PC-3 (cell line): ENCODE results near the gene SRD5A3. TPM values are rescaled to one million over a fixed set of nuclear protein-coding genes. Genes with fewer than 3 reads are reported as not detected.

Source experiments
- ATAC-seq: fragments of 200-7000 bp; cut with Tn5 transposase; 2 replicates; pipeline ENCODE4 v1.9.1; 2020; ENCODE audit warnings: mild to moderate bottlenecking, moderate library complexity
- BruUV-seq: library from RNA; stranded (reverse); fragments of 400-500 nt; replicated peaks from 2 replicates; lab custom pipeline; 2021; lab: Mats Ljungman, UMichigan
- CTCF ChIA-PET: fragments of 300-600 bp; sonication (Branson Sonifier 250); formaldehyde crosslinking; loops from one replicate; lab custom pipeline; 2022; ENCODE audit warnings: antibody characterized with exemption; lab: Charles Lee
- POLR2A ChIA-PET: fragments of 300-600 bp; sonication (Branson Sonifier 250); formaldehyde crosslinking; loops from one replicate; lab custom pipeline; 2022; ENCODE audit warnings: antibody characterized with exemption; ENCODE audit not compliant: unreplicated experiment; lab: Charles Lee
- DNase-seq: peaks from one replicate; pipeline ENCODE4 v3.0.0-alpha.2; 2015
- H2AFZ ChIP-seq: fragments of 300-600 bp; sonication (generic); 2 replicates; pipeline ENCODE4 v1.6.0; 2016; ENCODE audit warnings: antibody characterized with exemption, low read length
- H3F3A ChIP-seq: fragments of 300-600 bp; sonication (generic); one replicate; pipeline ENCODE4 v1.6.0; 2017; ENCODE audit warnings: antibody characterized with exemption, low read length, control low read depth, mild to moderate bottlenecking; ENCODE audit not compliant: unreplicated experiment
- H3K27ac ChIP-seq: fragments of 300-600 bp; sonication (generic); 2 replicates; pipeline ENCODE4 v1.5.1; 2016; ENCODE audit warnings: mild to moderate bottlenecking, low read length
- H3K27me3 ChIP-seq: fragments of 300-600 bp; sonication (generic); 2 replicates; pipeline ENCODE4 v1.6.1; 2016; ENCODE audit warnings: low read length, mixed read lengths
- H3K36me3 ChIP-seq: fragments of 300-600 bp; sonication (generic); 2 replicates; pipeline ENCODE4 v1.6.1; 2016; ENCODE audit warnings: low read depth, mixed run types, low read length, mixed read lengths
- H3K4me1 ChIP-seq: fragments of 300-600 bp; sonication (generic); 2 replicates; pipeline ENCODE4 v1.5.1; 2016; ENCODE audit warnings: low read length; ENCODE audit not compliant: insufficient read depth
- H3K4me2 ChIP-seq: fragments of 300-600 bp; sonication (generic); 2 replicates; pipeline ENCODE4 v1.6.0; 2016; ENCODE audit warnings: low read length
- H3K4me3 ChIP-seq: fragments of 300-600 bp; sonication (generic); 2 replicates; pipeline ENCODE4 v1.5.1; 2016; ENCODE audit warnings: mild to moderate bottlenecking, low read length, mixed read lengths
- H3K79me2 ChIP-seq: fragments of 300-600 bp; sonication (generic); 2 replicates; pipeline ENCODE4 v1.6.1; 2017; ENCODE audit warnings: low read length, mixed read lengths
- H3K9ac ChIP-seq: fragments of 300-600 bp; sonication (generic); 2 replicates; pipeline ENCODE4 v1.6.0; 2016; ENCODE audit warnings: mild to moderate bottlenecking, low read length
- H3K9me2 ChIP-seq: fragments of 300-600 bp; sonication (generic); replicated peaks from 2 replicates; pipeline ENCODE4 v1.6.1; 2016; ENCODE audit warnings: mixed run types, low read length, mixed read lengths
- H3K9me3 ChIP-seq: fragments of 300-600 bp; sonication (generic); 2 replicates; pipeline ENCODE4 v1.6.1; 2016; ENCODE audit warnings: low read length, mixed read lengths
- H4K20me1 ChIP-seq: fragments of 300-600 bp; sonication (generic); 2 replicates; pipeline ENCODE4 v1.6.1; 2016; ENCODE audit warnings: low read length, mixed read lengths
- EZH2 ChIP-seq: fragments of 300-600 bp; sonication (generic); IDR thresholded peaks from one replicate; pipeline ENCODE4 v1.6.1; 2017; ENCODE audit warnings: antibody characterized with exemption, mild to moderate bottlenecking, low read length; ENCODE audit not compliant: unreplicated experiment
- EZH2phosphoT487 ChIP-seq: fragments of 300-600 bp; sonication (generic); IDR thresholded peaks from 2 replicates; pipeline ENCODE4 v1.6.1; 2018; ENCODE audit warnings: mild to moderate bottlenecking, antibody characterized with exemption, low read length, borderline replicate concordance
- intact Hi-C: fragments of 100-400 bp; cut with micrococcal nuclease; formaldehyde crosslinking; loops from 2 replicates; pipeline ENCODE4 v1.9.0; 2023
- total RNA-seq: library from RNA; depleted of rRNA; stranded (reverse); fragments of >200 nt; gene quantifications from 2 replicates; pipeline ENCODE4 v1.2.3, GENCODE V29; 2014
- TF ChIP-seq, protein P1 (sequence below): fragments of 300-600 bp; sonication (generic); conservative IDR thresholded peaks from 2 replicates; pipeline ENCODE4 v1.5.1; 2017; ENCODE audit warnings: antibody characterized with exemption, low read depth, mild to moderate bottlenecking, low read length

Gene SRD5A3
- total RNA-seq, 1 experiment from 2014 or later, result 15.2 TPM

DNA sequence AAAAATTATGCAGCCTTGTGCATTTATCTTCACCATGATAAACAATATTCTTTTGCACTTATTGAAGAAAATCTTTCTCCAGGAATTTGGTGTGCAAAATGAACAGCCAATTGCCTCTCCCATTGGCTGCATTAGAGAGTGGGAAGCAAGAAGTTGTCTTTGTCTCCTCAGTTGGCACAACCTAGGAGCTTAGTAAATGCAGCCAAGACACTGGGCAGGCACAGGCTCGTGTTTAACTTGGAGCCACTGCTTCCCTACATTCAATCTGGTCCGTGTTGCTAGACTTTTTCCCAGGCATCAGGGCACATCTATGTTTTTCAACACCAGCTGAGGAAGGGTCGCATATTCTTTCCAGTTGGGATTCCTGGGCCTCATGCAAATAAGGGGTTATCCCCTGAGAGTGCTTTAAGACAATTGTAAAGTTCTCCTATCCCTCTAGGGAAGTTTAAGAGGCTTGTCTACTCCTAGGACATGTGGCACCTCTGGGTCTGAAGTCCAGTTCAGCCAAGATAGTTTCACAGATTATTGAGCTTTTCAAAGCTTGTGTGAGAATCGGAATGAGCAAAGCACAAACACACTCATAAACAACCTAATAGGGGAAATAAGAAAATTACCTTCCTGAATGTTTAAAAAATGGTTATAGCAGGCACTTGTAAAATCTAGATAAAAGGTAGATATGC lies 31.8 kb upstream of the SRD5A3 start:
- Histone ChIP-seq H3K4me2 (no peak overlapping the region), H3K36me3 (no peaks in the 10 kb centered on the region), H3K9me2 (no peaks in the 10 kb centered on the region), H3K9me3 (no peaks in the 10 kb centered on the region), H3K27ac (no peak overlapping the region), H3K79me2 (no peaks in the 10 kb centered on the region), H2AFZ (no peak overlapping the region), H3K9ac (no peak overlapping the region), H3K4me1 (no peaks in the 10 kb centered on the region), H3K27me3 (no peaks in the 10 kb centered on the region), H3F3A (no peaks in the 10 kb centered on the region), H4K20me1 (no peaks in the 10 kb centered on the region), H3K4me3 (no peak overlapping the region)
- CTCF ChIA-PET, result interaction anchor here (1.0 kb wide), 1 partner anchor 235 kb away, joined by 5 read pairs; no protein-coding TSS in a partner anchor
- no TSS peak for BruUV-seq
- POLR2A ChIA-PET, result no interaction called here
- DNase-seq (no peak), ATAC-seq (no peak)
- intact Hi-C loops, result loop anchor here (5.0 kb wide), 1 partner anchor 992 kb away; no protein-coding TSS in a partner anchor
- TF ChIP-seq EZH2 (no peak), EZH2phosphoT487 (no peak)
- TF ChIP-seq, protein P1, sequence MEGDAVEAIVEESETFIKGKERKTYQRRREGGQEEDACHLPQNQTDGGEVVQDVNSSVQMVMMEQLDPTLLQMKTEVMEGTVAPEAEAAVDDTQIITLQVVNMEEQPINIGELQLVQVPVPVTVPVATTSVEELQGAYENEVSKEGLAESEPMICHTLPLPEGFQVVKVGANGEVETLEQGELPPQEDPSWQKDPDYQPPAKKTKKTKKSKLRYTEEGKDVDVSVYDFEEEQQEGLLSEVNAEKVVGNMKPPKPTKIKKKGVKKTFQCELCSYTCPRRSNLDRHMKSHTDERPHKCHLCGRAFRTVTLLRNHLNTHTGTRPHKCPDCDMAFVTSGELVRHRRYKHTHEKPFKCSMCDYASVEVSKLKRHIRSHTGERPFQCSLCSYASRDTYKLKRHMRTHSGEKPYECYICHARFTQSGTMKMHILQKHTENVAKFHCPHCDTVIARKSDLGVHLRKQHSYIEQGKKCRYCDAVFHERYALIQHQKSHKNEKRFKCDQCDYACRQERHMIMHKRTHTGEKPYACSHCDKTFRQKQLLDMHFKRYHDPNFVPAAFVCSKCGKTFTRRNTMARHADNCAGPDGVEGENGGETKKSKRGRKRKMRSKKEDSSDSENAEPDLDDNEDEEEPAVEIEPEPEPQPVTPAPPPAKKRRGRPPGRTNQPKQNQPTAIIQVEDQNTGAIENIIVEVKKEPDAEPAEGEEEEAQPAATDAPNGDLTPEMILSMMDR, result no peak

DNA sequence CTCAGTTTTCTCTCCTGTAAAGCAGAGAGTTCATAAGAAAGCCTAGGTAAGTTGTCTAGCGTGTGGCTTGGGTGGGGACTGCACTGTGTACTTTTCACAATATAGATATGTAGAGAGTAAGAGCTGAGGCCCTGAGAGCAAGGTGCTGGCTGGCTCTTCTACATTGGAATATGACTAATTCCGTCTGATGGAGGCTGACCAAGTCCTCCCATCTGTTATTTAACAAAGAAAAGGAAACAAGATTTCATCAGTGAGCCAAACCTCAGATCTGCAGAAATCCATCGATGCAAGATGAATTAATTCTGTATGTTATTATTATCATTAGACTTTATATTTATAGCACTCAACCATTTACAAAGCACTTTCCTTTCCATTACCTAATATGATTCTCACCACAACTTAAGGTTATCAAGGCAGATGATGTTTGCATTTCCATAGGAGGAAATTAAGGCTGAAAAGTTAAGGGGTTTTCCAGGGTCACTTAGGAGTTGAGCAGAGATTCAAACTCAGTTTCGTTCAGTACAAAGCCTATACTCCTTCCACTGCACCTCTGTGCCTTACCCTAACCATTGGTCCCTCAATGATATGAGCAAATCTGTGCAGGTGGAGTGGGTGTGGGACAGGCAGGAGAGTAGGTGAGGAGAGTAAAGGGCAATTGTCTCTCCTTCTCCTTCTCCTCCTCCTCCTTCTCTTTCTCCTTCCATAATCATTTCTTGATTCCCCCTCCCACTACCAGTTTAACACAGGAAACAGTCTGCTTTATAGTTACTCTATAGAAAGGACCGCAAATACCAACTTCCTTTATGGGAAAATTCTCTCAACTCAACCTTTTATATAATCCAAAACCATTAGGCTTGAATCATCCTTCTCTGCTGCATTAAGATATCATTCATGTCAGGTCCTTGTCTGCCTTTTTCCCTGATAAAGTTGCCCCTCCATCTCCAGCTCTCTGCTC lies 27.6 kb upstream of the SRD5A3 start:
- no peaks in the 10 kb centered on the region for H3K36me3 ChIP-seq
- BruUV-seq, result no TSS peak
- H3F3A ChIP-seq, result no peaks in the 10 kb centered on the region
- H3K27ac ChIP-seq, result no peak overlapping the region
- ChIA-PET POLR2A (no interaction called here), CTCF (interaction anchor here (0.5 to 1.1 kb wide), 2 partner anchors 134 to 230 kb away, joined by 3 read pairs; no protein-coding TSS in a partner anchor)
- no peak overlapping the region for H2AFZ ChIP-seq
- TF ChIP-seq EZH2 (no peak), EZH2phosphoT487 (no peak)
- TF ChIP-seq, protein P1, result no peak
- H4K20me1 ChIP-seq, result no peaks in the 10 kb centered on the region
- no peaks in the 10 kb centered on the region for H3K9me2 ChIP-seq
- H3K4me1 ChIP-seq, result 0 out of 2 replicates have a peak, but pooled peaks cover 4% of the 10 kb centered on the region
- no peaks in the 10 kb centered on the region for H3K9me3 ChIP-seq
- intact Hi-C loops, result no loop called here
- no peaks in the 10 kb centered on the region for H3K27me3 ChIP-seq
- DNase-seq, result peak; percentile 10
- H3K79me2 ChIP-seq, result no peaks in the 10 kb centered on the region
- H3K9ac ChIP-seq, result no peak overlapping the region
- no peak overlapping the region for H3K4me2 ChIP-seq
- ATAC-seq, result peak; percentile 43
- no peak overlapping the region for H3K4me3 ChIP-seq
